T-helper 1 cell treated with Interleukin-12 subunit alpha and Interleukin-12 subunit beta and Interleukin-4 antibody, amounts not matched to agents 30 μg/mL and 1 μg/mL, for 36 hours (primary cell): Measurements from ENCODE around the gene HPCAL1.

Source experiments
- H3K27ac Mint-ChIP-seq: one replicate; pipeline ENCODE4 v1.8.0; 2021; ENCODE audit warnings: mild to moderate bottlenecking, mixed read lengths
- H3K27me3 Mint-ChIP-seq: one replicate; pipeline ENCODE4 v1.8.0; 2021; ENCODE audit warnings: low read depth, mixed read lengths
- H3K36me3 Mint-ChIP-seq: one replicate; pipeline ENCODE4 v1.8.0; 2021; ENCODE audit warnings: low read depth, mixed read lengths
- H3K4me1 Mint-ChIP-seq: one replicate; pipeline ENCODE4 v1.8.0; 2021; ENCODE audit warnings: low read depth, mixed read lengths
- H3K4me3 Mint-ChIP-seq: one replicate; pipeline ENCODE4 v1.8.0; 2021; ENCODE audit warnings: mild to moderate bottlenecking, moderate library complexity, mixed read lengths
- H3K9me3 Mint-ChIP-seq: one replicate; pipeline ENCODE4 v1.8.0; 2021; ENCODE audit warnings: mixed read lengths

The HPCAL1 gene

GRCh38 chr2:10265329-10266132 is 37.2 kb upstream of the HPCAL1 start:
- Mint-ChIP-seq H3K9me3 (no peaks in the 10 kb centered on the region), H3K27me3 (peaks cover 17% of the 10 kb centered on the region), H3K27ac (no peak overlapping the region), H3K4me1 (no peaks in the 10 kb centered on the region), H3K4me3 (no peak overlapping the region), H3K36me3 (no peaks in the 10 kb centered on the region)

GRCh38 chr2:10266133-10266620 is 36.5 kb upstream of the HPCAL1 start:
- no peaks in the 10 kb centered on the region for H3K4me1 Mint-ChIP-seq
- no peak overlapping the region for H3K27ac Mint-ChIP-seq
- H3K9me3 Mint-ChIP-seq: no peaks in the 10 kb centered on the region
- H3K4me3 Mint-ChIP-seq: no peak overlapping the region
- H3K36me3 Mint-ChIP-seq: no peaks in the 10 kb centered on the region
- H3K27me3 Mint-ChIP-seq: peaks cover 11% of the 10 kb centered on the region

- no peaks in the 10 kb centered on the region for H3K9me3 Mint-ChIP-seq
- H3K36me3 Mint-ChIP-seq: no peaks in the 10 kb centered on the region
- no peak overlapping the region for H3K27ac Mint-ChIP-seq
- peaks cover 9% of the 10 kb centered on the region for H3K27me3 Mint-ChIP-seq
- no peak overlapping the region for H3K4me3 Mint-ChIP-seq
- H3K4me1 Mint-ChIP-seq: no peaks in the 10 kb centered on the region
Observed at GRCh38 chr2:10267036-10267435, 35.7 kb upstream of the HPCAL1 start.

GRCh38 chr2:10267551-10268465 is 34.9 kb upstream of the HPCAL1 start:
- Mint-ChIP-seq H3K4me1 (no peaks in the 10 kb centered on the region), H3K27ac (no peak overlapping the region), H3K4me3 (no peak overlapping the region), H3K9me3 (no peaks in the 10 kb centered on the region), H3K27me3 (peaks cover 3% of the 10 kb centered on the region), H3K36me3 (no peaks in the 10 kb centered on the region)

GRCh38 chr2:10269291-10269690 is 33.4 kb upstream of the HPCAL1 start:
- no peak overlapping the region for H3K27ac Mint-ChIP-seq

GRCh38 chr2:10269711-10270610 is 32.7 kb upstream of the HPCAL1 start:
- H3K36me3 Mint-ChIP-seq: no peaks in the 10 kb centered on the region
- H3K4me1 Mint-ChIP-seq: no peaks in the 10 kb centered on the region
- peaks cover 3% of the 10 kb centered on the region for H3K27me3 Mint-ChIP-seq
- H3K4me3 Mint-ChIP-seq: no peak overlapping the region
- no peaks in the 10 kb centered on the region for H3K9me3 Mint-ChIP-seq
- no peak overlapping the region for H3K27ac Mint-ChIP-seq

More at GRCh38 chr2:10269291-10269690, 33.4 kb upstream of the HPCAL1 start:
- no peaks in the 10 kb centered on the region for H3K9me3 Mint-ChIP-seq
- H3K36me3 Mint-ChIP-seq: no peaks in the 10 kb centered on the region
- H3K4me1 Mint-ChIP-seq: no peaks in the 10 kb centered on the region
- H3K4me3 Mint-ChIP-seq: no peak overlapping the region
- peaks cover 3% of the 10 kb centered on the region for H3K27me3 Mint-ChIP-seq

GRCh38 chr2:10271509-10271908 is 31.2 kb upstream of the HPCAL1 start:
- no peaks in the 10 kb centered on the region for H3K27me3 Mint-ChIP-seq
- H3K27ac Mint-ChIP-seq: no peak overlapping the region
- H3K4me1 Mint-ChIP-seq: peaks cover 2% of the 10 kb centered on the region
- H3K9me3 Mint-ChIP-seq: no peaks in the 10 kb centered on the region
- H3K4me3 Mint-ChIP-seq: no peak overlapping the region
- H3K36me3 Mint-ChIP-seq: no peaks in the 10 kb centered on the region

- Mint-ChIP-seq H3K4me1 (peaks cover 2% of the 10 kb centered on the region), H3K4me3 (no peak overlapping the region), H3K9me3 (no peaks in the 10 kb centered on the region), H3K27me3 (no peaks in the 10 kb centered on the region), H3K36me3 (no peaks in the 10 kb centered on the region), H3K27ac (no peak overlapping the region)
Observed at GRCh38 chr2:10271946-10272345, 30.8 kb upstream of the HPCAL1 start.

- no peaks in the 10 kb centered on the region for H3K9me3 Mint-ChIP-seq
- H3K36me3 Mint-ChIP-seq: no peaks in the 10 kb centered on the region
- H3K27ac Mint-ChIP-seq: no peak overlapping the region
- no peak overlapping the region for H3K4me3 Mint-ChIP-seq
- H3K27me3 Mint-ChIP-seq: no peaks in the 10 kb centered on the region
- H3K4me1 Mint-ChIP-seq: peaks cover 2% of the 10 kb centered on the region
Observed at GRCh38 chr2:10272464-10272863, 30.2 kb upstream of the HPCAL1 start.

- H3K36me3 Mint-ChIP-seq: no peaks in the 10 kb centered on the region
- H3K4me3 Mint-ChIP-seq: no peak overlapping the region
- no peak overlapping the region for H3K27ac Mint-ChIP-seq
- peaks cover 3% of the 10 kb centered on the region for H3K27me3 Mint-ChIP-seq
- H3K9me3 Mint-ChIP-seq: no peaks in the 10 kb centered on the region
- H3K4me1 Mint-ChIP-seq: peaks cover 5% of the 10 kb centered on the region
Observed at GRCh38 chr2:10273215-10274175, 29.2 kb upstream of the HPCAL1 start.

- peaks cover 8% of the 10 kb centered on the region for H3K4me1 Mint-ChIP-seq
- no peaks in the 10 kb centered on the region for H3K36me3 Mint-ChIP-seq
- H3K4me3 Mint-ChIP-seq: no peak overlapping the region
- no peak overlapping the region for H3K27ac Mint-ChIP-seq
- H3K27me3 Mint-ChIP-seq: peaks cover 8% of the 10 kb centered on the region
- H3K9me3 Mint-ChIP-seq: no peaks in the 10 kb centered on the region
Observed at GRCh38 chr2:10274376-10274775, 28.3 kb upstream of the HPCAL1 start.

GRCh38 chr2:10274983-10275802 is 27.5 kb upstream of the HPCAL1 start:
- no peaks in the 10 kb centered on the region for H3K9me3 Mint-ChIP-seq
- peaks cover 8% of the 10 kb centered on the region for H3K27me3 Mint-ChIP-seq
- H3K4me3 Mint-ChIP-seq: no peak overlapping the region
- H3K4me1 Mint-ChIP-seq: peaks cover 8% of the 10 kb centered on the region
- no peak overlapping the region for H3K27ac Mint-ChIP-seq
- H3K36me3 Mint-ChIP-seq: no peaks in the 10 kb centered on the region
